Epithelial cell of proximal tubule (primary cell): ENCODE measurements around the gene ALDH3B2. TPM values are rescaled to one million over a fixed set of nuclear protein-coding genes. Genes with fewer than 3 reads are reported as not detected.

ENCODE experiments used
- DNase-seq: peaks from one replicate; pipeline ENCODE4 v3.0.0-alpha.2; 2011; ENCODE audit warnings: low read depth
- H3K4me3 ChIP-seq: 2 replicates; pipeline ENCODE4 v1.5.1; 2011; ENCODE audit warnings: low read depth, mild to moderate bottlenecking, low read length
- CTCF ChIP-seq: conservative IDR thresholded peaks from 2 replicates; pipeline ENCODE4 v1.5.1; 2012; ENCODE audit warnings: low read depth, mild to moderate bottlenecking, low read length
- total RNA-seq: library from RNA; depleted of rRNA; stranded (reverse); fragments of >200 nt; gene quantifications from 2 replicates; pipeline ENCODE4 v1.2.3, GENCODE V29; 2015

ALDH3B2 gene
- total RNA-seq, 1 donor from 2014 or later, result not detected

- H3K4me3 ChIP-seq, result no peak overlapping the region
- no peak for TF ChIP-seq CTCF
- DNase-seq, result no peak
Measured at GRCh38 chr11:67700548-67701262, 26.3 kb upstream of the ALDH3B2 start.

- no peak overlapping the region for H3K4me3 ChIP-seq
- no peak for TF ChIP-seq CTCF
- DNase-seq, result no peak
Measured at GRCh38 chr11:67700141-67700540, 25.7 kb upstream of the ALDH3B2 start.

GRCh38 chr11:67699521-67699920 is 25.1 kb upstream of the ALDH3B2 start:
- no peak overlapping the region for H3K4me3 ChIP-seq
- TF ChIP-seq CTCF, result no peak
- DNase-seq, result no peak

GRCh38 chr11:67698247-67698646 is 23.8 kb upstream of the ALDH3B2 start:
- DNase-seq, result no peak
- TF ChIP-seq CTCF, result no peak

GRCh38 chr11:67697846-67698245 is 23.4 kb upstream of the ALDH3B2 start:
- TF ChIP-seq CTCF, result no peak
- no peak for DNase-seq
- no peak overlapping the region for H3K4me3 ChIP-seq

More at GRCh38 chr11:67698247-67698646, 23.8 kb upstream of the ALDH3B2 start:
- H3K4me3 ChIP-seq, result no peak overlapping the region

DNA sequence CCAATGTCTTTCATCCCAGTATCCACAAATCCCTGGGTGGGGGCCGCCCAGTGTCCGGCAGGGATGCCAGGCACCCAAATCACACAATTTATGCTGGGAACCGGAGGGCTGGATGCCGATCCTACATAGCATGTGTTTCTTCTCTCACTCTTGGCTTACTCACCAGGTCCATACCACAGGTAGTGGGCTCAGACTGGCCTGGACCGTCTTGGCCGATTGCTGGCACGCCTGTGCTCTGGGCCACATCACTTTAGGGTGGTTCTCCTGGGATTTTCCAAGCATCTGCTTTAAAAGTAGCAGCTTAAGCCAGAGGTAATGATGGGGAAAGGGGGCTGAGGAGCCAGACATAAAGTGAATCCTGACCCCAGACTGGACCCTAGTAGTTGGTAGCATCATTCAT is 22.6 kb upstream of the ALDH3B2 start:
- no peak for DNase-seq
- no peak for TF ChIP-seq CTCF
- H3K4me3 ChIP-seq, result no peak overlapping the region

DNA sequence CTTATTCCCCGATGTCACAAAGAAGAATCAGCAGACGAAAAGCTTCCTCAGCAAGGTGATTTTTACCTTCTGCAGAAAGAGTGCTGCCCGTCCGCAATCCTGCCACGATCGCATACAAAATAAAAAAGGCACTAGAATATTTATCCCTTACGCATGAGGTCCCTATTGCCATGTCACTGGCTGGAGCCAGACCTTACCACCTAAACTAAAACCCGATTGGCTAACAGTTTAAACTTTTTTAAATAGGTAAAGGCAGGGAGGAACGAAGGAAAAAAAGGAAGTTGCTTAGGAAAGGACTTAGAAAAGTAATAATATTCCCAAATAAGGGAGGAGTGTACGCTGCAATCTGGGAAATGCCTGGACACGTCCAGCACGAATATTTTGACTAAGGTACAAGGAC is 21.2 kb upstream of the ALDH3B2 start:
- no peak for TF ChIP-seq CTCF
- no peak for DNase-seq
- H3K4me3 ChIP-seq, result no peak overlapping the region
